Psoas muscle (tissue), 8 donors: ENCODE results near the gene GASK1B. TPM values are rescaled to one million over a fixed set of nuclear protein-coding genes. Genes with fewer than 3 reads are reported as not detected.

Source experiments
- ATAC-seq, 4 donors: fragments of 200-7000 bp; cut with Tn5 transposase; one replicate each; pipeline ENCODE4 v1.9.1; 2020; ENCODE audit warnings: moderate library complexity in 3 of 4, mild to moderate bottlenecking in 2 of 4
- DNase-seq, 2 donors: peaks; one replicate each; pipeline ENCODE4 v3.0.0-alpha.2; 2020
- H3K27ac ChIP-seq: fragments of 200-600 bp; one replicate; pipeline ENCODE4 v1.8.0; 2022
- H3K27me3 ChIP-seq, 3 donors: fragments of 200-600 bp in 1 of 3; one replicate each; pipeline versions ENCODE4 v1.6.1 to v1.8.0; 2013 to 2022; ENCODE audit warnings: low read length in 2 of 3, mild to moderate bottlenecking in 2 of 3, moderate library complexity in 1 of 3; ENCODE audit not compliant: insufficient read depth in 3 of 3
- H3K36me3 ChIP-seq, 2 donors: fragments of 200-600 bp in 1 of 2; one replicate each; pipeline versions ENCODE4 v1.6.1 to v1.8.0; 2013 to 2022; ENCODE audit warnings: low read depth in 1 of 2, mild to moderate bottlenecking in 1 of 2, moderate library complexity in 1 of 2; ENCODE audit not compliant: insufficient read depth in 1 of 2
- H3K4me1 ChIP-seq: fragments of 200-600 bp; one replicate; pipeline ENCODE4 v1.8.0; 2022
- H3K4me3 ChIP-seq: fragments of 200-600 bp; one replicate; pipeline ENCODE4 v1.8.0; 2022; ENCODE audit warnings: mild to moderate bottlenecking
- H3K9me3 ChIP-seq: fragments of 200-600 bp; one replicate; pipeline ENCODE4 v1.8.0; 2022
- WGBS, 3 donors: extraction: QIAGEN DNeasy Blood & Tissue Kit; methylation state at CpG; one replicate each; pipeline versions ENCODE4 v1.1.6 to v1.1.7; 2013; 5-methylcytosine and 5-hydroxymethylcytosine counted together
- intact Hi-C, 2 donors: fragments of 100-400 bp; cut with DNase I; formaldehyde crosslinking; loops; one replicate each; pipeline versions ENCODE4 v1.11.0 to v1.14.2; 2022
- polyA plus RNA-seq, 3 donors: library from polyadenylated mRNA; stranded (reverse); fragments of 200-250 nt; gene quantifications; one replicate each; pipeline ENCODE4 v1.2.3, GENCODE V29; 2013
- total RNA-seq, 4 donors: library from RNA; stranded (reverse); fragmentation: NEBNext Ultra II Directional in 2 of 4; extraction: Animal tissue kit (Norgen Biotek cat#: 25700) in 2 of 4; gene quantifications; one replicate each; pipeline versions ENCODE4 v1.2.1 to v1.2.4, GENCODE V29; 2021 to 2023
- TF ChIP-seq, protein P1 (sequence below): fragments of 200-600 bp; IDR thresholded peaks from one replicate; pipeline ENCODE4 v1.8.0; 2022; ENCODE audit warnings: antibody characterized with exemption
- donor health status: healthy with polysubstance abuse.
- donor health status: DM: no; HTN: no; CAD: no; lungs with moderate emphysema.
- donor health status: Bipolar disorder and iron deficiency.
- donor health status: healthy.
- donor health status: DM: yes; HTN: yes; CAD: no.
- donor health status: DM: no; HTN: no; CAD: no.
- donor health status: DM: no; HTN: no; CAD: no.
- donor health status: DM: yes; HTN: yes; CAD: no.

Gene GASK1B
- total and polyA plus RNA-seq, 7 donors: 2.6 to 16.7 (median 5.4) TPM

DNA sequence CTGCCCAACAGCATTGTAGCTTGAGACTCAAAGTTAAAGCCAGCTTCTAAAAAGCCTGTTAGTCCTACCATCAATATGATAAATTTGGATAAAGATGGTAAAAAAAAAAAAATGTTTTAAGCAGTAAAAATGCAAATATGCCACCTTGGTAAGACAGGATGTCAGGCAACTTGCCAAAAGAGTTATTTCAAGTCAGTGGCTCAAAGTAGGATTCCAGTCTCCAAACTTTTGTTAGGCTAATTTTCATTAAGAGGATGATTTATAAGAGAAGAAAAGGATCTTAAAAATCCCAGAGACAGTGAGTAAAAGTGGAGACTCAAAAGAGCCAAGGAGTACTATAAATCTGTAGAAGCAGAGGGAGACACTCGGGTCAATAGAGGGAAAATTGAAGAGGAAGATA lies 47.5 kb downstream of the GASK1B start:
- H3K27ac ChIP-seq: no peak overlapping the region
- DNase-seq (no peak), ATAC-seq (no peak)
- H3K27me3 ChIP-seq: no peaks in the 10 kb centered on the region
- H3K9me3 ChIP-seq: no peaks in the 10 kb centered on the region
- 65 to 72% (median 70%) methylated on average over 1 of the region's 1 CpG for WGBS, 3 donors
- H3K36me3 ChIP-seq: no peaks in the 10 kb centered on the region
- TF ChIP-seq, protein P1, sequence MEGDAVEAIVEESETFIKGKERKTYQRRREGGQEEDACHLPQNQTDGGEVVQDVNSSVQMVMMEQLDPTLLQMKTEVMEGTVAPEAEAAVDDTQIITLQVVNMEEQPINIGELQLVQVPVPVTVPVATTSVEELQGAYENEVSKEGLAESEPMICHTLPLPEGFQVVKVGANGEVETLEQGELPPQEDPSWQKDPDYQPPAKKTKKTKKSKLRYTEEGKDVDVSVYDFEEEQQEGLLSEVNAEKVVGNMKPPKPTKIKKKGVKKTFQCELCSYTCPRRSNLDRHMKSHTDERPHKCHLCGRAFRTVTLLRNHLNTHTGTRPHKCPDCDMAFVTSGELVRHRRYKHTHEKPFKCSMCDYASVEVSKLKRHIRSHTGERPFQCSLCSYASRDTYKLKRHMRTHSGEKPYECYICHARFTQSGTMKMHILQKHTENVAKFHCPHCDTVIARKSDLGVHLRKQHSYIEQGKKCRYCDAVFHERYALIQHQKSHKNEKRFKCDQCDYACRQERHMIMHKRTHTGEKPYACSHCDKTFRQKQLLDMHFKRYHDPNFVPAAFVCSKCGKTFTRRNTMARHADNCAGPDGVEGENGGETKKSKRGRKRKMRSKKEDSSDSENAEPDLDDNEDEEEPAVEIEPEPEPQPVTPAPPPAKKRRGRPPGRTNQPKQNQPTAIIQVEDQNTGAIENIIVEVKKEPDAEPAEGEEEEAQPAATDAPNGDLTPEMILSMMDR: no peak
- H3K4me1 ChIP-seq: no peaks in the 10 kb centered on the region
- H3K4me3 ChIP-seq: no peak overlapping the region
- intact Hi-C loops: no loop called here

Other genes with a start within 250 kb of the GASK1B start
- gene TMEM144, start 37.5 kb upstream of the GASK1B start, total RNA-seq: 1 to 10 TPM in 3 of 4 donors, under 1 TPM in 1; 0.88 to 1.9 (median 1.4) TPM
- 1 to 10 TPM in 2 of 3 donors, under 1 TPM in 1; 0.53 to 1.2 (median 1.0) TPM for gene TMEM144, start 37.5 kb upstream of the GASK1B start, polyA plus RNA-seq